NT2/D1 (cell line): ENCODE data around the gene FLNC.

ENCODE experiments used
- SUZ12 ChIP-seq: IDR thresholded peaks from 2 replicates; pipeline ENCODE4 v1.6.1; 2011; ENCODE audit not compliant: insufficient read length, insufficient read depth; ENCODE audit errors: extremely low read depth
- YY1 ChIP-seq: IDR thresholded peaks from 2 replicates; pipeline ENCODE4 v1.6.1; 2011; ENCODE audit not compliant: insufficient read length, insufficient read depth
- ZNF274 ChIP-seq: IDR thresholded peaks from 2 replicates; pipeline ENCODE4 v1.6.1; 2011; ENCODE audit warnings: mild to moderate bottlenecking, low read depth, low read length

GRCh38 chr7:128785738-128786137 is 44.5 kb upstream of the FLNC start:
- no peak for TF ChIP-seq SUZ12
- no peak for TF ChIP-seq YY1
- TF ChIP-seq ZNF274: no peak
